PC-9 (cell line): ENCODE results near the gene ANAPC4. TPM values are rescaled to one million over a fixed set of nuclear protein-coding genes. Genes with fewer than 3 reads are reported as not detected.

Experiments
- BruUV-seq: library from RNA; stranded (reverse); fragments of 400-500 nt; replicated peaks from 2 replicates; lab custom pipeline; 2021; lab: Mats Ljungman, UMichigan
- CTCF ChIA-PET: fragments of 300-600 bp; sonication (Branson Sonifier 250); formaldehyde crosslinking; loops from one replicate; lab custom pipeline; 2022; ENCODE audit warnings: antibody characterized with exemption; lab: Charles Lee
- POLR2A ChIA-PET: fragments of 300-600 bp; sonication (Branson Sonifier 250); formaldehyde crosslinking; loops from one replicate; lab custom pipeline; 2022; ENCODE audit warnings: antibody characterized with exemption; ENCODE audit not compliant: unreplicated experiment; lab: Charles Lee
- DNase-seq, 2 experiments: peaks; one replicate each; pipeline versions ENCODE4 v3.0.0 to v3.0.0-alpha.2; 2015 to 2022; ENCODE audit warnings: mixed read lengths in 1 of 2
- H2AFZ ChIP-seq: fragments of 200-600 bp; sonication (generic); 2 replicates; pipeline ENCODE4 v1.8.1; 2017; ENCODE audit warnings: antibody characterized with exemption
- H3F3A ChIP-seq: fragments of 200-600 bp; sonication (generic); 2 replicates; pipeline ENCODE4 v1.8.1; 2017; ENCODE audit warnings: antibody characterized with exemption, mild to moderate bottlenecking, low read depth; ENCODE audit not compliant: insufficient read depth
- H3K27ac ChIP-seq: fragments of 200-600 bp; sonication (generic); 2 replicates; pipeline ENCODE4 v1.6.1; 2016; ENCODE audit warnings: mixed run types
- H3K27me3 ChIP-seq: fragments of 200-600 bp; sonication (generic); 2 replicates; pipeline ENCODE4 v1.6.1; 2016; ENCODE audit warnings: low read depth, mixed run types; ENCODE audit not compliant: insufficient read depth
- H3K36me3 ChIP-seq: fragments of 200-600 bp; sonication (generic); 2 replicates; pipeline ENCODE4 v1.6.1; 2016; ENCODE audit warnings: low read depth, mixed run types
- H3K4me1 ChIP-seq: fragments of 200-600 bp; sonication (generic); replicated peaks from 2 replicates; pipeline ENCODE4 v1.6.1; 2016; ENCODE audit warnings: mixed run types; ENCODE audit not compliant: insufficient read depth
- H3K4me2 ChIP-seq: fragments of 200-600 bp; sonication (generic); 2 replicates; pipeline ENCODE4 v1.6.1; 2017; ENCODE audit warnings: mixed run types
- H3K4me3 ChIP-seq: fragments of 200-600 bp; sonication (generic); 2 replicates; pipeline ENCODE4 v1.6.1; 2016; ENCODE audit warnings: mixed run types
- H3K79me2 ChIP-seq: fragments of 200-600 bp; sonication (generic); 2 replicates; pipeline ENCODE4 v1.6.1; 2017; ENCODE audit warnings: low read depth, mixed run types
- H3K9me2 ChIP-seq: fragments of 200-600 bp; sonication (generic); 2 replicates; pipeline ENCODE4 v1.8.1; 2017; ENCODE audit warnings: mild to moderate bottlenecking; ENCODE audit not compliant: insufficient read depth
- H3K9me3 ChIP-seq: fragments of 200-600 bp; sonication (generic); 2 replicates; pipeline ENCODE4 v1.8.1; 2016; ENCODE audit warnings: low read depth; ENCODE audit not compliant: insufficient read depth
- H4K20me1 ChIP-seq: fragments of 200-600 bp; sonication (generic); 2 replicates; pipeline ENCODE4 v1.8.1; 2017; ENCODE audit not compliant: insufficient read depth
- CTCF ChIP-seq: fragments of 200-600 bp; sonication (generic); conservative IDR thresholded peaks from 2 replicates; pipeline ENCODE4 v1.6.1; 2017; ENCODE audit warnings: mixed run types, antibody characterized with exemption, mild to moderate bottlenecking, moderate library complexity
- EZH2 ChIP-seq: fragments of 200-600 bp; sonication (generic); IDR thresholded peaks from 2 replicates; pipeline ENCODE4 v1.8.0; 2017; ENCODE audit warnings: antibody characterized with exemption, low read depth
- intact Hi-C: fragments of 100-400 bp; cut with micrococcal nuclease; formaldehyde crosslinking; loops from one replicate; pipeline ENCODE4 v1.10.0; 2022; ENCODE audit not compliant: unreplicated experiment
- total RNA-seq: library from RNA; stranded (reverse); gene quantifications from 2 replicates; pipeline ENCODE4 v1.2.3, GENCODE V29; 2021

ANAPC4 gene
- total RNA-seq, 1 experiment from 2014 or later: 25.8 TPM

GRCh38 chr4:25430630-25431029, 53.6 kb downstream of the ANAPC4 start:
- H3K27me3 ChIP-seq: no peaks in the 10 kb centered on the region
- no TSS peak for BruUV-seq
- H3K79me2 ChIP-seq: no peaks in the 10 kb centered on the region
- ChIA-PET CTCF (no interaction called here), POLR2A (no interaction called here)
- no peaks in the 10 kb centered on the region for H3K9me2 ChIP-seq
- no peaks in the 10 kb centered on the region for H3F3A ChIP-seq
- H3K4me1 ChIP-seq: no peaks in the 10 kb centered on the region
- no peaks in the 10 kb centered on the region for H4K20me1 ChIP-seq
- no peak overlapping the region for H3K4me2 ChIP-seq
- no peaks in the 10 kb centered on the region for H3K36me3 ChIP-seq
- no peak overlapping the region for H3K4me3 ChIP-seq
- no peak for TF ChIP-seq EZH2
- no peak for TF ChIP-seq CTCF
- intact Hi-C loops: no loop called here
- H3K27ac ChIP-seq: no peak overlapping the region
- no peak overlapping the region for H2AFZ ChIP-seq
- no peaks in the 10 kb centered on the region for H3K9me3 ChIP-seq
- no peak for DNase-seq

GRCh38 chr4:25433966-25434827, 57.1 kb downstream of the ANAPC4 start:
- no peak for TF ChIP-seq EZH2
- Histone ChIP-seq H3K4me3 (no peak overlapping the region), H3K27me3 (no peaks in the 10 kb centered on the region), H4K20me1 (no peaks in the 10 kb centered on the region), H3K4me1 (no peaks in the 10 kb centered on the region), H3K9me3 (no peaks in the 10 kb centered on the region), H3F3A (no peaks in the 10 kb centered on the region), H3K27ac (no peak overlapping the region), H3K4me2 (no peak overlapping the region), H3K9me2 (no peaks in the 10 kb centered on the region), H3K36me3 (no peaks in the 10 kb centered on the region), H3K79me2 (no peaks in the 10 kb centered on the region), H2AFZ (no peak overlapping the region)
- ChIA-PET CTCF (no interaction called here), POLR2A (no interaction called here)
- intact Hi-C loops: no loop called here
- no peak for DNase-seq
- no TSS peak for BruUV-seq

GRCh38 chr4:25437926-25438325, 60.9 kb downstream of the ANAPC4 start:
- Histone ChIP-seq H3K4me3 (no peak overlapping the region), H3K27me3 (no peaks in the 10 kb centered on the region), H3K36me3 (no peaks in the 10 kb centered on the region), H3K79me2 (no peaks in the 10 kb centered on the region), H3K4me2 (no peak overlapping the region), H3K9me2 (no peaks in the 10 kb centered on the region), H3K27ac (no peak overlapping the region), H4K20me1 (no peaks in the 10 kb centered on the region), H2AFZ (no peak overlapping the region), H3K9me3 (no peaks in the 10 kb centered on the region), H3K4me1 (no peaks in the 10 kb centered on the region), H3F3A (no peaks in the 10 kb centered on the region)
- no peak for TF ChIP-seq CTCF
- TF ChIP-seq EZH2: no peak
- POLR2A ChIA-PET: no interaction called here
- intact Hi-C loops: no loop called here
- DNase-seq: no peak
- CTCF ChIA-PET: no interaction called here
- BruUV-seq: no TSS peak
